Right renal pelvis (tissue), 4 donors: ENCODE measurements around the gene BMP5. TPM values are rescaled to one million over a fixed set of nuclear protein-coding genes. Genes with fewer than 3 reads are reported as not detected.

Experiments used
- DNase-seq, 4 donors: peaks; one replicate each; pipeline ENCODE4 v3.0.0-alpha.2; 2013; ENCODE audit warnings: low read depth in 4 of 4, low spot score in 3 of 4, missing footprints in 1 of 4
- polyA plus RNA-seq, 4 donors: library from polyadenylated mRNA; unstranded; fragments of 120-200 nt; gene quantifications; one replicate each; pipeline ENCODE4 v1.2.1, GENCODE V29; 2013; ENCODE audit not compliant: insufficient read length in 4 of 4

BMP5 gene
- polyA plus RNA-seq, 4 donors = 2.5 to 3.6 (median 3.1) TPM

- no peak for DNase-seq
Measured at GRCh38 chr6:55819811-55820210, 55.6 kb downstream of the BMP5 start.

DNA sequence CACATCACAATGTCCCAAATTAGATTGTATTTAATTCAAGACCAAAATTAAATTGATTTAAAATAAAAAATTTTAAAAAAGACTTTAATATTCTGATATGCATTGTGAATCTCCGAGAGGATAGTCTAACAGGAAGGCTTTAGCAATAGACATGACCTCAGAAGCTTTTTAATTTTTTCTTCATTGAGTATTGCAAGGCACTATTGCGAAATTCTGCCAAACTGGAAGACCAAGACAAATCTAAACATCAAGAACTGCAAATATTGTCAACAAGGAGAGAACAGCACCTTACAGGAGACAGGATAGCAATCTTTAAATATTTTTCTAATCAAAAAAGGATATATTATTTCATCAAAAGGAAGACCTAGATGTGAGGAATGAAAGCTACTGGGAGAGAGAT, 56.9 kb downstream of the BMP5 start:
- DNase-seq = no peak

- DNase-seq = no peak
Measured at GRCh38 chr6:55812509-55812908, 62.9 kb downstream of the BMP5 start.

- no peak for DNase-seq
Measured at GRCh38 chr6:55811074-55811473, 64.3 kb downstream of the BMP5 start.

GRCh38 chr6:55802259-55802658, 73.1 kb downstream of the BMP5 start:
- no peak for DNase-seq

DNA sequence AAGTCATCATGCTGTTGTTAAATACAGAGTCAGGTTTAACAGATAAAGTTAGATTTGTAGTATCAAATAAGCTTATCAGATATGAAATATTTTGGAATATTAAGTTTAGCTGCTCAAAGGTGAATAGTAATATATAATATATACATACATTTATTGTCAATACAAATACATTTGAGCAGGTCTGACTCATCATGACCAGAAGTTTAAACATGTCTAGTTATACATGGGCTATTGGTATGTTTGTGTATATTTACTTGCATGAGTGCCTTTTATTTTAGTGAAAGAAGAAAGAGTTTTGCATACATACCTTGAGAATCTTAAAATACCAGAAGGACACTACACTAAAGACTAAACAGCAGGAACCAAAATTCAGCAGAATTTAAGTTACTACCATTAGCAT, 76.8 kb downstream of the BMP5 start:
- no peak for DNase-seq

- no peak for DNase-seq
Measured at GRCh38 chr6:55794136-55794812, 81.1 kb downstream of the BMP5 start.

GRCh38 chr6:55785273-55785672, 90.1 kb downstream of the BMP5 start:
- no peak for DNase-seq

GRCh38 chr6:55782275-55782674, 93.1 kb downstream of the BMP5 start:
- DNase-seq = no peak

DNA sequence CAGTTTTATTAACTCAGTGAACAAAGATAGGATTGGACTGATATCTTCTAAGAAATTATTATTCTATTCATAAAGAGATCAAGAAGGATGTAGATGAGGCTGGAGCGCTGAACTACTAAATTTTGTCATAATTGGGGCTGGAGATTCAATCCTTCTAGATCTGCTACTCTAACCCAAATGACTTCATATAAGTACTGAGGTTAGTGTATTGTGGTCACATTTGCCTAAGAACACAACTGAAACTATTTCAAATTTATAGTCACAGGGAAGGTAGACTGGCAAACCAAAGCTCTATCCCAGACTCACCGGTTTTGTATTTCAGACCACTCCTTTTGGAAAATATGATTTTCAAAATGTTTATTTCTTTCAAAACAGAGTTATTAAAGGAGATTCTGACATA, 96.7 kb downstream of the BMP5 start:
- no peak for DNase-seq

DNA sequence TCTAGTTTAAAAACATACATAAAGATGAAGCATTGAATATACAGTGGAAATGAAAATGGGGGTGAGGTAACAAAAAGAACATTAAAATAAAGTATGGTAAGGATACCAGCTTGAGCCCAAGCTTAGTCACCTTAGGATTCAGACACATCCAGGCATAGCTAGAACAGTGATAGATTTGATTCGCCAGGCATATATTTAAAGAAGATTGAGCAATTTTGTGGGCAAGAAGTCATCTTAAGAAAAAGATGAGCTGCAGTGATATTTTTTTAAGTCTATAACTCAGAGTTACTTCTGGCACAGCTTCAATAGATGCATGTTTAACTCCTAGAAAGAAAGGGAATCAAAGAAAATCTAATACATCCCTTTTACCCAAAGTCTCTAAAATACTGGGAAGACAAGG, 97.9 kb downstream of the BMP5 start:
- DNase-seq = no peak

DNA sequence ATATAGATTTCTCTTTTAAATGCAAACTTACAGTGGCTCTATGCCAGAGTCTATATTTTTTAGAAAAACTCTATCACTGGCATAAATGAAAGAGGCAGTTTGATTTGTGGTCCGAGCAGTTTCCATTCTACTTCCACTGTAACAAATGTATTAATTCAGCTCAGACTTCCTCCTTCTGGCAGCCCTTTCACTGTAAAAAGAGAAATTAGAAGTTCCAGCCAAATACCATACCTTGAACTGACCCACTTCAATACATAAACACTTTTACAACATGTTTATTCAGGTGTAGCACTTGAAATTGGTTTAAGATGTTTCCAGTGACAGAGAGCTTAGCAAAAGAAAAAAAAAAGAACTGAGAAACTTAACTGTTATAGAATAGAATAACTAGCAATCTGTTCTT, 99.3 kb downstream of the BMP5 start:
- no peak for DNase-seq

DNA sequence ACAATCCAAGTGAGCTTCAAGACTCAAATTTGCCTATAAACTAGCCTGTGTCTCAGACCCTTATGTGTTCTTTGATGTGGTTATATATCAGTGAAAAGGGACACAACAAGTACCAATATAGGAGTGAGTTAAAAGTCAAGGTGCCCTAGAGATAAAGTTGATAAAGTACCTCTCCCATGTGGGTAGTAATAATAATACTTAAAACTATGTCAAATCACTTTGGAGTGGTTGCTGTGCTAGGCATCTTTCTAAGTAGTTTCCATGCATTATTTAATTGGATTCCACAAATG, 100.4 kb downstream of the BMP5 start:
- DNase-seq = no peak

DNA sequence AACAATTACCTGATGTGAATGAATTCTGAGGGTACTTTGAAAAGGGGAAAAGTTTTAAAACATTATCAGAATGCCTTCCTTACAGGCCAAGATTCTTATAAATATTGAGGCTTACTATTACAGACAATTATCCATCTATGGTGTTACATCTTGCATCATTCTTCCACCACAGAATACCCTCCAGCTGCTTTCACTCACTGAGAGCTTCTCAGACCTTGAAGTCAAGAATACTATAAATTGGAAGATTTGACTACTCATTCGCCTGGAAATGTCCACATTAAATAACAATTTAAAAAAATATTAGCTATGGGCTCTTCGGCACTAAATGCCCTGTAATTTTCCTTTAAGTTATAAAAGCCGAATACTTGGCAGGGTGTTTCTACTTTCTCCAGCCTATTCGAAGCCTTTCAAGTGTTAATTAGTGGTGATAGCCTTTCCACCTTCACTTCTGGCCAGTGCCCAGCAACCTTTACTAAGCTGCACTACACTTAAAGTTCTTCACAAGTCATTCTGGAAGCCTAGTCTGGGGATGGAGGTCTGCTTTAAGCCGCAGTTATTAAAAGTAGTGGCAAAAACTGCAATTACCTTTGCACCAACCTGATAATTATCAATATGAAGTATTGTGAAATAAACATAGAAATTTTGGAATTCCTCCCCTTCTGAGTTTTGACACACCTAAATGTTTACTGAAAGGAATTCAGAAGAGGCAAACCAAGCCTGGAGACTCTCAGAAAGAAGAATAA, 100.9 kb downstream of the BMP5 start:
- DNase-seq = no peak

- no peak for DNase-seq
Measured at GRCh38 chr6:55773620-55774216, 101.7 kb downstream of the BMP5 start.

DNA sequence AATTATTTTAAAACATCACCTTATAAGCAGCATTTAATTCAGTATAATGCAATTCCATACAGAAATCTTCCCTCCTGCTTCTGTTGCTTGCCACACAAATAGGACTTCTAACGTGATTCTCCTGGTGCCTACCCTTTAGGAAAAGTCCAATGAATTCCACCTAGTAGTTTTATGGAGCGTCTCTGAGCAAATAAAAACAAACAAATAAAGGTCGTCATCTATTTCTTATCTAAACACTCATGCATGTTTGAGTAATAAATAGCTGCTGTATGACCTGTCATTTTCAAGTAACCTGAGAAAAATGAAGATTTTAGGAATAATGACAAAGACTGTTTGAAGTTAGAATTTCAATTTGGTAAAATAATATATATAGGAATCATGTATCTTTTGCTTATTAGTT, 102.7 kb downstream of the BMP5 start:
- DNase-seq = no peak

DNA sequence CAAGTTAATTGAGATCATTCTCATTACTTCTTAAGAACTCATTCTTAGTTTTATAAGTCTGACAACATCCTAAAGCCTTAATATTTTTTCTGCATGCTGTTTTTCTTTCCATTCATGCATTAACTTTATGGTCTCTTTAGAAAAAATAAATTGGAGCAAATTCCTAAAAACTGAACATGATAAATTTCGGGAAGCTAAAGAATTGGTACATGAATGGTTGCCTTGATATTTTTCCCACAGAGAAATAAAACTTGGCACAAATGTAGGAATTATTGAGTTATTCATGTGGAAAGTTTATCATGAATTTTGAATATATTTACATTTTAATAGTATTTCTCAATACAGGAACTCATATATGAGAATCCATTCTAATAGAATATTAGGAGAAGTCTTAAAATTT, 115.9 kb downstream of the BMP5 start:
- no peak for DNase-seq

DNA sequence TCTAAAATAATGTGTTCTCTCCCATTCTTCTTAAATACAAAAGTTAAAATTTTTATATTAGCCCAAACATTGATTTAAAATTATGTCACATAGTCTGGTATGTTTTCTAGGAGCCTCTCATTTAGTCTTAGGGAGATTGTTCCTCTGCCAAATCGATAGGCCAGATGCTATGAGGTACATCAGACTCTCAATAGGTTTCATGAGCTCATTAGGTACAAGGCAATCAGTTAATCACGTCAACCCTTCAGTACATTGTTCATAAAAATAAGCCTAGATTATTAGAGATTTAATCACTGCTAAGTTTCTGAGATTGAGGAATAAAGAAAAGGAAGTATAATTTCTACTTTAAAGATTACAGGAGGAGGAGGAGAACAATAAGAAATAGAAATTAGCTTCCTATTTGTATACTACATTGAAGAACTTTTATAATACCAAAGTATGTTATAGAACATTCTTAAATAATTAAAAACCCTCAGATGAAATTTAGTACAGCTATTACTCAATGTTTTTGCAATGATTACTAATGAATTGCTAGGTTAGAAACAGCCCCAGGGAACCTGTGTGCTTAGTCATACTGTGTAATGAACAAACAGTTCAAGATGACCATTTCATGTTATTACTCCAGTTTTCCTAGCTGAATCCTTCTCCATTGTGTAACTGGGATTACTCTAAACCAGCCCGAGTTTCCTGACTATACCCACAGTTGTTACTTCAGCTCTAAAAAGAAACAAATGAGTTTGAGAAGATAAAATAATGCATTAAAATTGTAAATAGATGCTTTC, 117.0 kb downstream of the BMP5 start:
- DNase-seq = no peak

- no peak for DNase-seq
Measured at GRCh38 chr6:55756531-55757031, 118.8 kb downstream of the BMP5 start.

DNA sequence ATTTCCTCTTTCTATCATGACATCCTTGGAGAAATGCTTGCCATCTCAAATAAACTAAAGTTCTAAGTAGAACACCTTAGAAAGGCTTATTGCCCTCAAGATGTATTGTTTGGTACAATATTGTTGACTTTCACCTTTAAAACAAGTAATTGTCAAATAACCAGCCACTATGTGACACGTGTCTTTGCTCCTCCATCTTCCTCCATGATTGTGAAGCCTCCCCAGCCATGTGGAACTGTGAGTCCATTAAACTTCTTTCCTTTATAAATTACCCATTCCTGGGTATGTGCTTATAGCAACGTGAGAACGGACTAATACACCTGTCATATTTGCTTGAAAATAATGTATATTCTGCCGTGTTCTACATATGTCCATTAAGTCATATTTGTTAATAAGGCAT, 126.5 kb downstream of the BMP5 start:
- DNase-seq = no peak

- DNase-seq = no peak
Measured at GRCh38 chr6:55746473-55746872, 128.9 kb downstream of the BMP5 start.
